ENCODE results near the gene DLEC1. TPM values are rescaled to one million over a fixed set of nuclear protein-coding genes. Genes with fewer than 3 reads are reported as not detected.

The DLEC1 gene
- total and polyA plus RNA-seq, 9 of the 15 experiments (the other 6 are each of a cell fraction or from before 2014, with no cell fraction given) = 0.07 to 0.08 TPM; not detected in 7

DNA sequence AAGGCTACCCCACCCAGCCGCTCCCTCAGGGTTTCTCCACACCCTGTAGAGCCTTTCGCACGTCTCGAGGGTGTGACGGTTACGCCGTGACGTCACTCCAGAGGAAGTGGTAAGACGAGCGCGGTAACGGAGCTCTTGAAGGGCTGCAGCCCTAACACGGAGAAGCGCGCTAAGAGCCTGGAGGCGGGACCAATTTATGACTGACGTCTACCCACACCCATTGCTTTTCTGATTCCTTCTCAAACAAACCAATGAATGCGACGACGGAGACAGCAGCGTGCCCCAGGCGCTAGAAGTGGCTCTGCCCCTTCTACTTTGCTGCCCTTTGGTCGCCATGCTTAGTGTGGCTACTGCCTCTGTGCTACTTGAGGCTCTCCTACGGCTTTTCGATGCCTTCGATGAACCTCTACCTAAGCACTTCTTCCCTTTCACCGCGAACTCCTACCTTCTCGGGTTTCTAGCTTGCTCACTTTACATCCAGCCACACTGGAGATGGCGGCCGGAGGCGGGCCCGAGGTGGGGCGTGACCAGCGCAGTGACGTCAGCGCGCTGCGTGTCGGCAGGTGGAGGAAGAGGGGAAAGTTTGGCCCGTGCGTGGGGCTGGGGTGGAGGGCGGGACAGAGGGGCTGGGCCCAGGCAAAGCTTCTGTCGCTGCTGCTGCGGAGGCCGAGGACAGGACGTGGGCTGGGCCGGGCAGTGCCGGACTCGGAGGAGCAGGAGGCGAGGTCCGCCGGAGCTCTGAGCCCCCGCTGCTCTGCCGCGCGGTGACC lies 126.1 kb downstream of the DLEC1 start, which contains the start of gene OXSR1 (continued):
- TF ChIP-seq NKRF (IDR thresholded peaks at IDR 0.05; ENCODE audit: borderline replicate concordance) (peak; percentile 69; the same call in 1 of the 2 replicates), CREB3 (tag; conservative IDR thresholded peaks at IDR 0.05; ENCODE audit: low read depth) (peak; percentile 82), ZNF316 (IDR thresholded peaks at IDR 0.05) (no peak), THRB (CRISPR knock-in tag; conservative IDR thresholded peaks at IDR 0.05) (peak; percentile 46; the same call in 1 of the 2 replicates), CEBPG (CRISPR knock-in tag; IDR thresholded peaks at IDR 0.05) (0 out of 2 replicates have a peak, but pooled peaks have one; percentile 24), CEBPG (tag; conservative IDR thresholded peaks at IDR 0.05 in 1 of 2, IDR thresholded peaks at IDR 0.05 in 1 of 2) (no peak), ZNF184 (CRISPR knock-in tag; IDR thresholded peaks at IDR 0.05) (no peak), ZNF57 (CRISPR knock-in tag; IDR thresholded peaks at IDR 0.05) (no peak), ZNF830 (CRISPR knock-in tag; IDR thresholded peaks at IDR 0.05) (no peak), DLX4 (CRISPR knock-in tag; IDR thresholded peaks at IDR 0.05) (no peak), KAT7 (CRISPR knock-in tag; IDR thresholded peaks at IDR 0.05; ENCODE audit: borderline replicate concordance) (no peak), U2AF2 (optimal IDR thresholded peaks at IDR 0.05; ENCODE audit: low read depth, low read length) (no peak), MLX (CRISPR knock-in tag; conservative IDR thresholded peaks at IDR 0.05) (no peak), CREB5 (CRISPR knock-in tag; IDR thresholded peaks at IDR 0.05) (no peak), CCNT2 (IDR thresholded peaks at IDR 0.05; ENCODE audit: borderline replicate concordance, extremely low read depth, insufficient read length, low read depth, low read length) (peak; percentile 71), ZFPM2 (CRISPR knock-in tag; IDR thresholded peaks at IDR 0.05) (no peak), HMG20B (CRISPR knock-in tag; IDR thresholded peaks at IDR 0.05) (no peak), SMARCA4 (IDR thresholded peaks at IDR 0.05) (no peak), POLR2AphosphoS5 (IDR thresholded peaks at IDR 0.05; ENCODE audit: control insufficient read depth, insufficient read depth, low read depth, low read length) (peak; percentile 57; the same call in 1 of the 2 replicates), SOX6 (IDR thresholded peaks at IDR 0.05) (peak; percentile 77)
